Pancreas (tissue), 10 donors: Measurements from ENCODE around the gene PPP2R2D. TPM values are rescaled to one million over a fixed set of nuclear protein-coding genes. Genes with fewer than 3 reads are reported as not detected.

Experiments used
- ATAC-seq, 4 donors: fragments of 200-7000 bp; cut with Tn5 transposase; one replicate each; pipeline versions ENCODE4 v1.8.0 to v1.9.1; 2020; ENCODE audit warnings: mild to moderate bottlenecking in 4 of 4, moderate library complexity in 4 of 4
- DNase-seq, 6 donors: peaks; one replicate each; pipeline ENCODE4 v3.0.0-alpha.2; 2020
- FAIRE-seq: peaks from 2 replicates; lab custom pipeline; 2012; peaks lifted over from hg19 to GRCh38; lab: Jason Lieb, UNC
- H3K27ac ChIP-seq, 4 donors: fragments of 200-600 bp; sonication (generic); 1 replicate in 3 of 4; 2 replicates in 1 of 4; pipeline versions ENCODE4 v1.5.0 to v1.8.0; 2020
- H3K27me3 ChIP-seq, 4 donors: fragments of 200-600 bp; one replicate each; pipeline ENCODE4 v1.8.0; 2021
- H3K36me3 ChIP-seq, 3 donors: fragments of 200-600 bp; sonication (generic) in 1 of 3; one replicate each; pipeline versions ENCODE4 v1.5.0 to v1.8.0; 2020 to 2021
- H3K4me1 ChIP-seq, 3 donors: fragments of 200-600 bp; one replicate each; pipeline ENCODE4 v1.8.0; 2021
- H3K4me3 ChIP-seq, 4 donors: fragments of 200-600 bp; sonication (generic) in 2 of 4; one replicate each; pipeline versions ENCODE4 v1.5.0 to v1.8.0; 2020 to 2021
- H3K9me3 ChIP-seq, 4 donors: fragments of 200-600 bp; one replicate each; pipeline ENCODE4 v1.8.0; 2021
- WGBS, 2 donors: extraction: QIAGEN DNeasy Blood & Tissue Kit; methylation state at CpG; one replicate each; pipeline ENCODE4 v1.1.7; 2013; 5-methylcytosine and 5-hydroxymethylcytosine counted together
- intact Hi-C, 3 donors: fragments of 100-400 bp; cut with DNase I; formaldehyde crosslinking; loops; one replicate each; pipeline versions ENCODE4 v1.11.1 to v1.14.2; 2022
- polyA plus RNA-seq, 2 donors: library from polyadenylated mRNA; stranded (reverse); fragments of 200-250 nt; gene quantifications; one replicate each; pipeline ENCODE4 v1.2.3, GENCODE V29; 2013
- total RNA-seq, 6 donors: library from RNA; stranded (reverse); fragmentation: NEBNext Ultra II Directional in 4 of 6; extraction: Animal tissue kit (Norgen Biotek cat#: 25700) in 4 of 6; gene quantifications; one replicate each; pipeline versions ENCODE4 v1.2.1 to v1.2.4, GENCODE V29; 2021 to 2023
- TF ChIP-seq, protein P1 (sequence below), 4 donors: fragments of 200-600 bp; sonication (generic) in 3 of 4; IDR thresholded peaks; one replicate each; pipeline versions ENCODE4 v1.5.0 to v1.8.0; 2021; ENCODE audit warnings: antibody characterized with exemption in 4 of 4
- donor health status: healthy with polysubstance abuse.
- donor health status: DM: no; HTN: no; CAD: no; lungs with moderate emphysema.
- donor health status: DM: no; HTN: no; CAD: no.
- donor health status: control.
- donor health status: control.
- donor health status: Bipolar disorder and iron deficiency.
- donor health status: DM: yes; HTN: yes; CAD: no.
- donor health status: DM: no; HTN: no; CAD: no.
- donor health status: DM: no; HTN: no; CAD: no.
- donor health status: DM: yes; HTN: yes; CAD: no.

The PPP2R2D gene
- total and polyA plus RNA-seq, 8 donors: 25.5 to 87.7 (median 35.3) TPM

DNA sequence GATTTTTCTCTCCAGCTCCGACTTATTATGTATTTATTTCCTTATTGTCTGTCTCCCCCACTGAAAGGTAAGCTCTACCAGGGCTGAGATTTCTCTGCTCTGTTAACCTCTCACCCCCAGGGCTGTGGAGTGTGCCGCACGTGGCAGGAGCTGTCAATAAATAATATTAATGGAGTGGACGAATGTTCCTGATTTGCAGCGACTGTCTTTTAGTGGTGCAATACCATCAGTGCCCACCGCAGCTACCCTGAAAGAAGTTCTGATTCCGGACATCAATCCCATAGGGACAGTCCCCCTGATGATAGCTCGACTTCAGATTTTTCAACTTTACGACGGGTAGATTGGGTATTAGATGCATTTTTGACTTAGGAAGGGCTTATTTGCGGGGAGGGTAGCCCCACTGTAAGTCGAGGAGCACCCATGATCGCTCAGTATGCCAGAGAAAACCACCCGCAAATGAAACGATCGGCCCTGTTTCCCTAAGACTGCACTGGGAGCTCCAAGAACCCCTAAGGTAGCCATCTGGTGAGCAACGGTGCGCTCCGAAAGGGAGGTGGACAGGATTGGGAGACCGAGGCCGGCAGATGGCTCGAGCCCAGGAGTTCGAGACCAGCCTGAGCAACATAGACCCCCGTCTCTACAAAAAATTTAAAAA lies 986 bp upstream of the PPP2R2D start:
- Histone ChIP-seq H3K4me1 (peaks cover 0 to 22% (median 0%) of the 10 kb centered on the region in 3 donors), H3K27ac (peak overlapping the region; percentile 89 to 96 (median 95)), H3K27me3 (no peaks in the 10 kb centered on the region), H3K9me3 (no peaks in the 10 kb centered on the region), H3K4me3 (peak overlapping the region; percentile 49 to 98 (median 84)), H3K36me3 (no peaks in the 10 kb centered on the region)
- no peak for ATAC-seq
- TF ChIP-seq, protein P1, sequence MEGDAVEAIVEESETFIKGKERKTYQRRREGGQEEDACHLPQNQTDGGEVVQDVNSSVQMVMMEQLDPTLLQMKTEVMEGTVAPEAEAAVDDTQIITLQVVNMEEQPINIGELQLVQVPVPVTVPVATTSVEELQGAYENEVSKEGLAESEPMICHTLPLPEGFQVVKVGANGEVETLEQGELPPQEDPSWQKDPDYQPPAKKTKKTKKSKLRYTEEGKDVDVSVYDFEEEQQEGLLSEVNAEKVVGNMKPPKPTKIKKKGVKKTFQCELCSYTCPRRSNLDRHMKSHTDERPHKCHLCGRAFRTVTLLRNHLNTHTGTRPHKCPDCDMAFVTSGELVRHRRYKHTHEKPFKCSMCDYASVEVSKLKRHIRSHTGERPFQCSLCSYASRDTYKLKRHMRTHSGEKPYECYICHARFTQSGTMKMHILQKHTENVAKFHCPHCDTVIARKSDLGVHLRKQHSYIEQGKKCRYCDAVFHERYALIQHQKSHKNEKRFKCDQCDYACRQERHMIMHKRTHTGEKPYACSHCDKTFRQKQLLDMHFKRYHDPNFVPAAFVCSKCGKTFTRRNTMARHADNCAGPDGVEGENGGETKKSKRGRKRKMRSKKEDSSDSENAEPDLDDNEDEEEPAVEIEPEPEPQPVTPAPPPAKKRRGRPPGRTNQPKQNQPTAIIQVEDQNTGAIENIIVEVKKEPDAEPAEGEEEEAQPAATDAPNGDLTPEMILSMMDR (IDR thresholded peaks at IDR 0.05): no peak
- intact Hi-C loops: loop anchor here in 1 of 3 donors (5.0 kb wide), 1 partner anchor 42 kb away; no protein-coding TSS in a partner anchor
- WGBS, 2 donors: 10 to 18% methylated on average over 24 of the region's 24 CpGs
- no peak for DNase-seq
- FAIRE-seq: no peak

- peak overlapping the region; percentile 71 to 98 (median 86) for H3K4me3 ChIP-seq
- intact Hi-C loops: loop anchor here in 1 of 3 donors (5.0 kb wide), 1 partner anchor 41 kb away; no protein-coding TSS in a partner anchor
- WGBS, 2 donors: 0 to 1% methylated on average over 29 to 83 of the region's 83 CpGs
- TF ChIP-seq, protein P1 (IDR thresholded peaks at IDR 0.05): no peak
- ATAC-seq (peak; percentile 6 to 36 (median 21)), FAIRE-seq (no peak), DNase-seq (peak; percentile 56 to 92 (median 73))
- H3K4me1 ChIP-seq: peaks cover 0 to 36% (median 5%) of the 10 kb centered on the region in 3 donors
- no peaks in the 10 kb centered on the region for H3K27me3 ChIP-seq
- H3K36me3 ChIP-seq: peaks cover 0 to 5% (median 0%) of the 10 kb centered on the region in 3 donors
- peak overlapping the region; percentile 93 to 96 (median 95) for H3K27ac ChIP-seq
- H3K9me3 ChIP-seq: no peaks in the 10 kb centered on the region
These were observed 497 bp downstream of the PPP2R2D start for GRCh38 chr10:131901181-131901829.

DNA sequence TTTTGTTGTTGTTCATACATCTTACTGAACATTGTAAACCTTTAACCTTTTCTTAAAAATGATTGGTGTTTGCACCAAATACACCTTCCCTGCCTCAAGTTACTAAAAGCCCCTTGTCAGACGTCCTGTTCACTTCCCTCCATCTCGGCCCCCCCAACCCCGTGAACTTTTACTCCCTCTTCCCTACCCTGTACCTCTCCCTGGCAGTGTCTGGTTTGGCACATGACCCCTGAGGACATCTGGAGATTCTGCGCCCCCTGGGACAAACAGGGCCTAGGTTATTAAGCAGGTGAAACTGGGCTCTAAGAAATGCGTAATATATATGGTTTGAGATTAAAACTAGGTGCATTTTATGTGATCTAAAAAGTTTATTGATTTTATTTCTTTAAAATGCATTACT lies 1.4 kb downstream of the PPP2R2D start:
- H3K27me3 ChIP-seq: no peaks in the 10 kb centered on the region
- peak in 1 of 6 donors; percentile 30 for DNase-seq
- H3K36me3 ChIP-seq: peaks cover 0 to 5% (median 0%) of the 10 kb centered on the region in 3 donors
- ATAC-seq: no peak
- no peaks in the 10 kb centered on the region for H3K9me3 ChIP-seq
- peaks cover 0 to 45% (median 14%) of the 10 kb centered on the region in 3 donors for H3K4me1 ChIP-seq
- FAIRE-seq: no peak
- 25 to 30% methylated on average over 5 of the region's 5 CpGs for WGBS, 2 donors
- TF ChIP-seq, protein P1 (IDR thresholded peaks at IDR 0.05): no peak
- peak overlapping the region; percentile 71 to 98 (median 86) for H3K4me3 ChIP-seq
- peak overlapping the region; percentile 93 to 96 (median 95) for H3K27ac ChIP-seq
- intact Hi-C loops: loop anchor here in 1 of 3 donors (5.0 kb wide), 1 partner anchor 40 kb away; no protein-coding TSS in a partner anchor

DNA sequence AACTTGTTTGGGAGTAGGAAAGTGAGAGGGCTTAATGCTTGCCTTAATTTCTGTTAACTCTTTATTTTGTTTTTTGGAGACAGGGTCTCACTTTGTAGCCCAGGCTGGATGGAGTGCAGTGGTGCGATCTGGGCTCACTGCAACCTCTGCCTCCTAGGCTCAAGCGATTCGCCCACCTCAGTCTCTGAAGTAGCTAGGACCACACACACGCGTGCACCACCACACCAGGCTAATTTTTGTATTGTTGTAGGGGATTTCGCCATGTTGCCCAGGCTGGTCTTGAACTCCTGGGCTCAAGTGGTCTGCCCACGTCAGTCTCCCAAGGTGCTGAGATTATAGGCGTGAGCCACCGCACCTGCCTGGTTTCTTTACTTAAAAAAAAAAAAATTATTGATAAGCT lies 1.9 kb downstream of the PPP2R2D start:
- H3K27ac ChIP-seq: peak overlapping the region in 3 of 4 donors; percentile 93 to 96 (median 96)
- DNase-seq (peak in 1 of 6 donors; percentile 20), ATAC-seq (no peak), FAIRE-seq (no peak)
- H3K4me1 ChIP-seq: peaks cover 0 to 45% (median 15%) of the 10 kb centered on the region in 3 donors
- no peaks in the 10 kb centered on the region for H3K9me3 ChIP-seq
- intact Hi-C loops: loop anchor here in 1 of 3 donors (5.0 kb wide), 1 partner anchor 40 kb away; no protein-coding TSS in a partner anchor
- 70 to 77% methylated on average over 9 of the region's 9 CpGs for WGBS, 2 donors
- H3K27me3 ChIP-seq: no peaks in the 10 kb centered on the region
- TF ChIP-seq, protein P1 (IDR thresholded peaks at IDR 0.05): no peak
- H3K36me3 ChIP-seq: peaks cover 0 to 5% (median 0%) of the 10 kb centered on the region in 3 donors
- peak overlapping the region in 3 of 4 donors; percentile 71 to 98 (median 97) for H3K4me3 ChIP-seq
